Duodenal mucosa (tissue), 2 donors: ENCODE data around the gene FASTK.

ENCODE experiments used
- H3K27ac ChIP-seq: one replicate; pipeline ENCODE4 v1.7.0; 2013; ENCODE audit warnings: low read depth, low read length
- H3K27me3 ChIP-seq, 2 donors: one replicate each; pipeline ENCODE4 v1.7.0; 2013; ENCODE audit warnings: low read length in 2 of 2, control low read depth in 1 of 2; ENCODE audit not compliant: insufficient read depth in 2 of 2, control insufficient read depth in 1 of 2
- H3K36me3 ChIP-seq, 2 donors: one replicate each; pipeline ENCODE4 v1.7.0; 2013; ENCODE audit warnings: low read length in 2 of 2, control low read depth in 1 of 2; ENCODE audit not compliant: insufficient read depth in 2 of 2, control insufficient read depth in 1 of 2
- H3K4me1 ChIP-seq, 2 donors: one replicate each; pipeline ENCODE4 v1.7.0; 2013; ENCODE audit warnings: low read length in 2 of 2, control low read depth in 1 of 2; ENCODE audit not compliant: insufficient read depth in 2 of 2, control insufficient read depth in 1 of 2
- H3K4me3 ChIP-seq, 2 donors: one replicate each; pipeline ENCODE4 v1.7.0; 2013; ENCODE audit warnings: low read length in 2 of 2, low read depth in 1 of 2
- H3K9ac ChIP-seq, 2 donors: one replicate each; pipeline ENCODE4 v1.7.0; 2013; ENCODE audit warnings: low read length in 2 of 2, low read depth in 1 of 2
- H3K9me3 ChIP-seq, 2 donors: one replicate each; pipeline ENCODE4 v1.7.0; 2013; ENCODE audit warnings: low read length in 2 of 2, control low read depth in 1 of 2; ENCODE audit not compliant: control insufficient read depth in 1 of 2

FASTK gene

DNA sequence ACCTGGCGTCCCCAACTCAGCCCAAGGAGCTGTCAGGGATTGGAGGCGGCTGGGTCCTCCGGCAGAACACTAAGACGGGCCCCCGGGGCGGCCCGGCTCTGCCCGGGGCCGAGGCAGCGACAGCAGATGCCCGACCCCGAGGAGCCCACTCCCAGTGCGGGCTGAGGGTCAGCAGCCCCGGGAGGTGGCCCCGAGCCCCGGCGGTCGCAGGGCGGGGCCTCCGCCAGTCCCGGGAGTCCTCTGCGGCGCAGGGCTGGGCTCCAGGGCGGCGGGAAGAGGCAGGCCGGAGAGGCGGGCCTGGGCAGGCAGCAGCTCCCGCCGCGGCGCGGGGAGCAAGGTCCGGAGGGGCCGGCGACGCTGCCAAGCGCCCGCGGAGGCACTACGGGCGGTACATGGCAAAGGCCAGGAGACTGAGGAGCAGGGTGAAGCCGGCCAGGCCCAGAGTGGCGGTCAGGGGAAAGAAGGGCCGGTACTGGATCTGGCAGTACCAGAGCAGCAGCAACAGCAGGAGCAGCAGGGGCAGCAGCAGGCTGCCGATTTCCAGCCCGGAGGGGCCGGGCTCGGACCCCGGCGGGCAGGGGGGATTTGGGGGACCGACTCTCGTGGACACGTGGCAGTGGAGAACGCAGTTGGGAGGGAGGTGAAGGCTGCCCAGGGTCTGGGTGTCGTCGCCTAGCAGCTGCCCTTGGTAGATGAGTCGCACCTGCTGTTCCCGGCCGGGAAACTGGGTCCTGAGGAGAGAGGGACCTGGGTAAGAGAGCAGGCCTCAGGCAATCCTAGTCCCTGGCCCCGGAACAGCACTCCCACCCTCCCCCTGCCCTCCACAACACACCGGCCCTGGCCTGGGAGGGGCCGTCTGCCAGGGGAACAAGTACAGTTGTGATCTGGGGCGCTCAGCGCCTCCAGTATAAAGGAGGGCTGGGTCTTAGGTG, 827 bp upstream of the FASTK start:
- H3K4me3 ChIP-seq = peak overlapping the region; percentile 93 to 96
- H3K4me1 ChIP-seq = peaks cover 31 to 54% of the 10 kb centered on the region in 2 donors
- H3K36me3 ChIP-seq = peaks cover 0 to 19% of the 10 kb centered on the region in 2 donors
- H3K9ac ChIP-seq = peak overlapping the region; percentile 64 to 89
- no peaks in the 10 kb centered on the region for H3K27me3 ChIP-seq
- peak overlapping the region; percentile 93 for H3K27ac ChIP-seq
- H3K9me3 ChIP-seq = no peaks in the 10 kb centered on the region

DNA sequence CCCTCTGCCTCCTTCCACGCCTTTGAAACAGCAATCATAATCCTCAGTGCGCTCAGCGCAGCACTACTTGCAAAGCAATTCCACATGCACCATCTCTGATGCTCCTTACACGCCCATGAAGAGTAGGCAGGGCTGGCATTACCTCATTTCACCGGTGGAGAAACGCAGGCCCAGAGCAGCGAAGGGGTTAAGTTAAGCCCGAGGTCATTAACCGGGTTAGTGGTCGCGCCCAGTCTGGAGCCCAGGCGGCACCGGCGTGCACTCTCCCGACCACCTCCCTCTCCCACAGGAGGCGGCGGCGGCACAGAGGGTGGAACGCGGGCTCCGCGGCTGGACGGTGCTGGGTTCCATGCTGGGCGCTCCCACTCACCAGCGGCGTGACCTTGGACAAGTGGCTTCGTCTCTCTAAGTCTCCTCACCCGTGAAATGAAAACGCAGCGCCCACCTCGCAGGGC, 515 bp downstream of the FASTK start:
- peaks cover 31 to 46% of the 10 kb centered on the region in 2 donors for H3K4me1 ChIP-seq
- H3K9me3 ChIP-seq = no peaks in the 10 kb centered on the region
- H3K36me3 ChIP-seq = peaks cover 5 to 32% of the 10 kb centered on the region in 2 donors
- no peaks in the 10 kb centered on the region for H3K27me3 ChIP-seq
- peak overlapping the region; percentile 89 to 90 for H3K9ac ChIP-seq
- peak overlapping the region; percentile 93 to 96 for H3K4me3 ChIP-seq
- H3K27ac ChIP-seq = peak overlapping the region; percentile 93

DNA sequence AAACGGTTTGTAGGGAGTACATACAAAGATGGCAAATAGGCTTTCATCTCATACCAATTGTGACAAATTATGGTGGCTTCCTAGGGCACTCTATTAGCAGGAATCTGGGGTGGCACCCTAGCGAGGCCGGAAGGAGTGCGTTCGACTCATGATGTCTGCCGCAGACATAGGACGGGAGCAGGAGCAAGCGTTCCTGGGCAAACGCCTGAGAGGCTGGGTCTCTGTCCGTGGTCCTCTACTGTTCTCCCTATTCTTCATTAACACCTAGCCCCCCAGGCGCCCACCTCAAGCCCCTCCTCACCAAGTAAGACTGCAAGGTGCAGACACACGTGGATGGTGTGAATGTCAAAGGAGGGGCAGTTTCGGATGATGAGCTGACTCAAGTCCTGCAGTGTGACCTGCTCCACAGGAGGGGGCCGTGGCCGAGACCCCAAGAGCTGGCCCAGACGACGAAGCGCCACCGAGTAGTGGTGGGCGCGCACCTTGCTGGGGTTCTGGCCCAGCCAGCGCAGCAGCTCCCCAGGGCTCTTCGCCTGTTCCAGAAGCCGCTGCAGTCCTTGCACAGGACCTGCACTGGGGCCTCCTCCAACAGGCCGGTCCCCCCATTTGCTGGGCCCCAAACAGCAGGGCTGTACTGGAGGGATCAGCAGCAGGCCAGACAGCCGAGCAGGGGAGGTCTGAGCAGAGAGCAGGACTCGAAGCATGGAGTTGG, 1.3 kb downstream of the FASTK start:
- Histone ChIP-seq H3K27ac (no peak overlapping the region), H3K4me3 (peak overlapping the region; percentile 93 to 96), H3K4me1 (peaks cover 31 to 46% of the 10 kb centered on the region in 2 donors), H3K9me3 (no peaks in the 10 kb centered on the region), H3K9ac (peak overlapping the region; percentile 89 to 90), H3K27me3 (no peaks in the 10 kb centered on the region), H3K36me3 (peaks cover 11 to 39% of the 10 kb centered on the region in 2 donors)

DNA sequence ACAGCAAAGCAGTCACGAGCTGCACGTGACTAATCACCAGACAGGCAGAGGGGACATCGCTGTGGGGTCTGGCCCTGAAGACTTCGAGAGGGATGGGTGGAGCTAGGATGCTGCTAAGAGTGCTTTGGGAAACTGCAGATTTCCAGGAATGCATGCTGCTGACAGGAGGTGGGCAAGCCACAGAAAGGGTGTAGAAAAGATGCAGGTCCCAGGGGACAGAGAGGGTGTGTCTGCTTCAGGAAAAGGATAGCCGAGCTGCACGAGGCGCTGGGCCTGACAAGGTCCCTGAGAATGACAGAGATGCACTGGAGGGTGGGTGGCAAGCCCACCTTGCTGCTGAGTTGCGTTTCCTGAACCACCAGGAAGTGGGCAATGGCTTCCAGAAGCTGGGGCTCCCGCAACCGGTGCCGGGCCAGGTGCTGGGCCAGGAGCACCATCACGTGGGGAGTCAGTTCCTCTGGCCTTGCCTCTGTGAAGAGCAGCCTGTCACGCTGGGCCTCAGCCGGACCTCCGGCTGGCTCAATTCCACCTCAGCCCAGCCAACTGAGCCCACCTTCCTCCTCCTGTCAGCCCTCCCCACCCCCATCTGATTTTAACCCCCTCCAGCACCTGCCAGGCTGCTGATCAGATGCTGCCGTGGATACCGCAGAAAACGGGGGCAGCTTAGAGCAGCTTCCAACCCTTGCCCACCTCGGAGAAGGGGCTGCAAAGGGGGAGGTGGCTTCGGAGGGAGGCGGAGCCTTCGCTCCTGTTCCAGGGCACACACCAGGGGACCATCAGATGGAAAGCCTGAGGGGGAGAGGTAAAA, 2.2 kb downstream of the FASTK start:
- no peak overlapping the region for H3K9ac ChIP-seq
- no peak overlapping the region for H3K4me3 ChIP-seq
- H3K4me1 ChIP-seq = peaks cover 25 to 42% of the 10 kb centered on the region in 2 donors
- H3K9me3 ChIP-seq = no peaks in the 10 kb centered on the region
- no peak overlapping the region for H3K27ac ChIP-seq
- H3K36me3 ChIP-seq = peaks cover 12 to 47% of the 10 kb centered on the region in 2 donors
- no peaks in the 10 kb centered on the region for H3K27me3 ChIP-seq

DNA sequence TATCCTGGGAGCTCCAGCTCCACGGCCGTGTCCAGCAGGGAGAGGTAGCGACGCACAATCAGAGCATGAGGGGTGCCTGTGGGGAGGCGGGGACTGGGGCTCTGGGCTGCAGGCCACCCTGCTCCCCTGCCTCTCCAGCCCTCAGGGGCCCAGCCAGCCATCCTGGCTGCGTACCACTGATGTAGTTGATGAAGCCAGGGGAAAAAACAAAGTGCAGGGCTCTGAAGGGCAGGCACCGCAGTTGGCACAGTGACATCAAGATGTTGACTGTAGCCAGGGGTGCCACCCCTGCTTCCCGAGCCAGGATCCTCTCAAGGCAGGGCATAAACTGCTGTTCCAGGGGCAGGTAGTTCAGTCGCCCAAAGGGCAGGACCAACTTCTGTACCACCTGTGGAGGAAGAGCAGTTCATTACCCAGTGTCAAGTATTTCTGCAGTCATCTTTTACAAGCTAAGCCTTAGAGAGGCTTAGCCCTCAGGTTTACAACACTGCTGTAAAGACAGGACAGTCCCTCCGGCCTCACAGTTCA, 2.8 kb downstream of the FASTK start:
- H3K9me3 ChIP-seq = no peaks in the 10 kb centered on the region
- no peaks in the 10 kb centered on the region for H3K27me3 ChIP-seq
- peaks cover 25 to 41% of the 10 kb centered on the region in 2 donors for H3K4me1 ChIP-seq
- H3K27ac ChIP-seq = no peak overlapping the region
- H3K36me3 ChIP-seq = peaks cover 12 to 47% of the 10 kb centered on the region in 2 donors
- no peak overlapping the region for H3K9ac ChIP-seq
- no peak overlapping the region for H3K4me3 ChIP-seq

DNA sequence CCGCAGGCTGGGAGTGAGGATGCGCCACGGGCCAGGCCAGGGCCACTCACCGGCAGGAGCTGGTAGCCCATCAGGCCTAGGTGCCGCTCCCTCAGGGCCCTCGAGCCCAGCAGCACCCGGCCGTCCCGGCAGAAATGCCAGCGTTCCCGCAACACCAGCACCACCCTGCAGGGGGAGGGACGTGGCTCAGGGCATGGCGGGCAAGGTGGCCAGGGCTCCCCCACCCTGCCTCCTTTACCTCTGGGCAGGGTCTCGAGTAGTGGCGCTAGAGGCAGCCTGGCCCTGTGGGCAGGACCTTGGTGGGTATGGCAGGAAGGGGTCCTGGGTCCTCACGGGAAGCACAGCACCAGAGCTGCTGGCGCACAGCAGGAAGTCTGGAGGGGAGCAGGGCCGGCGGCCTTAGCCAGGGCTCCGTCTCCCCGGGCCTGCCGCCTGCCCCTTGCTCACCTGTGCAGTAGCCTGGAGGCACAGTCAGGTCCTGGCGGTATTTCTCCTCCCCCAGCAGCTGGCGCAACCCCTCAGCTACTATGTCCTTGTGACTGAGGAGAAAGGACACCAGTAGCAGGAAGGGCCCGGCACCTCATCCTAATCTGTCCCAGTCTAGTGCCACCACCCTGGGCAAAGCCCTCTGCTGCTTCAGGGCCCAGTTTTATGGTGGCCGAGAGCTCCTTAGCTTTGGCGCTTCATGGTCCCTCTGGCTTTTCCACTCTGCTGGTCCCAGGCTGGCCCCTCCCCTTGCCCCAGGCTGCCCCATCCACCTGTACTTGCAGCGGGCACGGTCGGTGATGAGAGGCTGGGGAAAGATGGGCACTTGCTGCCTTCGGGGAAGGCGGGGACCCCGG, 3.5 kb downstream of the FASTK start:
- Histone ChIP-seq H3K9ac (no peak overlapping the region), H3K4me3 (no peak overlapping the region), H3K27me3 (no peaks in the 10 kb centered on the region), H3K4me1 (peaks cover 18 to 35% of the 10 kb centered on the region in 2 donors), H3K36me3 (peaks cover 12 to 53% of the 10 kb centered on the region in 2 donors), H3K27ac (no peak overlapping the region), H3K9me3 (no peaks in the 10 kb centered on the region)

DNA sequence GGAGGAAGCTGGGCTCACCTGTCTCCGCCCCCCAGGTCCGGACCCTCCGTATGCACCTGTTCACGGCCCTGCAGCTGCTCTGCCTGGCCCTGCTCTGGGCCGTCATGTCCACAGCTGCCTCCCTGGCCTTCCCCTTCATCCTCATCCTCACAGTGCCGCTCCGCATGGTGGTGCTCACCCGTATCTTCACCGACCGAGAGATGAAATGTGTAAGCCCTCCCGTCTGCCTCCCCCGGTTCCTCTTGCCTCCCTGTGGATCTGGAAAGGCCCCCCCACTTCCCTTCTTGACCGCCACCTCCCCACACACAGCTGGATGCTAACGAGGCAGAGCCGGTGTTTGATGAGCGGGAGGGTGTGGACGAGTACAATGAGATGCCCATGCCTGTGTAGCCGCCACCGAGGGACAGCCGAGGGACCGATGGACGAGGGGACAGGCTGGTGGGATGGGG, 4.6 kb downstream of the FASTK start:
- Histone ChIP-seq H3K4me3 (no peak overlapping the region), H3K4me1 (peaks cover 15 to 27% of the 10 kb centered on the region in 2 donors), H3K27ac (no peak overlapping the region), H3K27me3 (no peaks in the 10 kb centered on the region), H3K9me3 (no peaks in the 10 kb centered on the region), H3K9ac (no peak overlapping the region), H3K36me3 (peaks cover 12 to 64% of the 10 kb centered on the region in 2 donors)

DNA sequence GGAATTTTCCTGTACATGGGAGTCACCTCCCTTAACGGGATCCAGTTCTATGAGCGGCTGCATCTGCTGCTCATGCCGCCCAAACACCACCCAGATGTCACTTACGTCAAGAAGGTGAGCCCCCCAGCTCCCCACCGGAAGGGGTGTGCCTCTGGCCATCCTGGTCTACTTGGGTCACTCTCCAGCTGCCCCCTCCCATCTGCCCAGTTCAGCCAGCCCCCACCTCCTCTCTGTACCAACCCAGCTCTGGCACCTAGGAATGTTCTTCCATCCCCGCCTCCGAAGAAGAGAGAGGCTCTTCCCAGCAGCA, 5.0 kb downstream of the FASTK start:
- H3K9me3 ChIP-seq = no peaks in the 10 kb centered on the region
- no peaks in the 10 kb centered on the region for H3K27me3 ChIP-seq
- peaks cover 15 to 25% of the 10 kb centered on the region in 2 donors for H3K4me1 ChIP-seq
- H3K36me3 ChIP-seq = peaks cover 13 to 68% of the 10 kb centered on the region in 2 donors
- H3K9ac ChIP-seq = no peak overlapping the region
- no peak overlapping the region for H3K27ac ChIP-seq
- H3K4me3 ChIP-seq = no peak overlapping the region
